ENCODE measurements around the gene ADAT2.

- TF ChIP-seq POLR2A (IDR thresholded peaks at IDR 0.05): no peak
- no peak for TF ChIP-seq POLR2AphosphoS5 (IDR thresholded peaks at IDR 0.05)
Measured at GRCh38 chr6:143406673-143407072, 43.8 kb downstream of the ADAT2 start.

All from stomach (tissue), 4 donors.